ENCODE data around the gene SH3RF1.

Gene SH3RF1

GRCh38 chr4:169274033-169274432 lies 3.3 kb upstream of the SH3RF1 start:
- FAIRE-seq (no peak), DNase-seq (ENCODE audit: insufficient read length, low spot score) (no peak)
- no peak for TF ChIP-seq CTCF (IDR thresholded peaks at IDR 0.05; ENCODE audit: insufficient read depth, missing control alignments)

- TF ChIP-seq CTCF (IDR thresholded peaks at IDR 0.05; ENCODE audit: insufficient read depth, missing control alignments): no peak
- FAIRE-seq (no peak), DNase-seq (ENCODE audit: insufficient read length, low spot score) (no peak)
Measured at GRCh38 chr4:169272265-169272886, 1.6 kb upstream of the SH3RF1 start.

GRCh38 chr4:169271692-169272007 lies 894 bp upstream of the SH3RF1 start:
- FAIRE-seq (no peak), DNase-seq (ENCODE audit: insufficient read length, low spot score) (no peak)
- TF ChIP-seq CTCF (IDR thresholded peaks at IDR 0.05; ENCODE audit: insufficient read depth, missing control alignments): no peak

- no peak for FAIRE-seq
- no peak for TF ChIP-seq CTCF (IDR thresholded peaks at IDR 0.05; ENCODE audit: insufficient read depth, missing control alignments)
- peak; percentile 42 for DNase-seq (ENCODE audit: insufficient read length, low spot score)
Measured at GRCh38 chr4:169269916-169270809, 593 bp downstream of the SH3RF1 start.

- no peak for FAIRE-seq
- no peak for TF ChIP-seq CTCF (IDR thresholded peaks at IDR 0.05; ENCODE audit: insufficient read depth, missing control alignments)
- no peak for DNase-seq (ENCODE audit: insufficient read length, low spot score)
Measured at GRCh38 chr4:169268951-169269760, 1.6 kb downstream of the SH3RF1 start.

- DNase-seq (ENCODE audit: insufficient read length, low spot score): no peak
- no peak for FAIRE-seq
- no peak for TF ChIP-seq CTCF (IDR thresholded peaks at IDR 0.05; ENCODE audit: insufficient read depth, missing control alignments)
Measured at GRCh38 chr4:169267070-169267469, 3.7 kb downstream of the SH3RF1 start.
